Uterus (tissue), 4 donors: ENCODE measurements around the gene COPS3. TPM values are rescaled to one million over a fixed set of nuclear protein-coding genes. Genes with fewer than 3 reads are reported as not detected.
A peak's percentile ranks its signal among the peaks of the same experiment; 100 is the strongest.

Experiments
- DNase-seq, 2 donors: peaks; one replicate each; pipeline ENCODE4 v3.0.0-alpha.2; 2019 to 2020
- H3K27ac ChIP-seq, 2 donors: fragments of 200-600 bp; sonication (generic); 1 replicate in 1 of 2; 2 replicates in 1 of 2; pipeline ENCODE4 v1.5.1; 2016 to 2018
- H3K27me3 ChIP-seq, 2 donors: fragments of 200-600 bp; sonication (generic); one replicate each; pipeline ENCODE4 v1.5.1; 2018 to 2019; ENCODE audit warnings: control low read depth in 1 of 2
- H3K36me3 ChIP-seq, 2 donors: fragments of 200-600 bp; sonication (generic); one replicate each; pipeline ENCODE4 v1.5.1; 2019; ENCODE audit warnings: control low read depth in 1 of 2
- H3K4me1 ChIP-seq, 2 donors: fragments of 200-600 bp; sonication (generic); one replicate each; pipeline ENCODE4 v1.5.1; 2018 to 2019; ENCODE audit warnings: control low read depth in 1 of 2
- H3K4me3 ChIP-seq, 2 donors: fragments of 200-600 bp; sonication (generic); 1 replicate in 1 of 2; 2 replicates in 1 of 2; pipeline ENCODE4 v1.5.1; 2018 to 2019; ENCODE audit warnings: mild to moderate bottlenecking in 1 of 2
- H3K9me3 ChIP-seq, 2 donors: fragments of 200-600 bp; sonication (generic); one replicate each; pipeline ENCODE4 v1.5.1; 2019; ENCODE audit warnings: control low read depth in 1 of 2
- CTCF ChIP-seq, 4 experiments: fragments of 200-600 bp in 2 of 4; fragments of 450-650 bp in 2 of 4; sonication (generic) in 2 of 4; IDR thresholded peaks; one replicate each; pipeline ENCODE4 v1.5.1; 2016 to 2019; ENCODE audit warnings: antibody characterized with exemption in 4 of 4, mild to moderate bottlenecking in 2 of 4, moderate library complexity in 1 of 4
- POLR2A ChIP-seq, 2 donors: fragments of 450-650 bp; IDR thresholded peaks; one replicate each; pipeline ENCODE4 v1.6.1; 2016; ENCODE audit warnings: antibody characterized with exemption in 2 of 2, mild to moderate bottlenecking in 1 of 2, moderate library complexity in 1 of 2
- intact Hi-C: fragments of 100-400 bp; cut with DNase I; formaldehyde crosslinking; loops from one replicate; pipeline ENCODE4 v1.15.1; 2023; ENCODE audit warnings: low total_unique reads
- total RNA-seq, 4 donors: library from RNA; depleted of rRNA in 3 of 4; stranded (reverse); fragments of >200 nt in 3 of 4; gene quantifications; one replicate each; pipeline versions ENCODE4 v1.1.0 to v1.2.4, GENCODE V29; 2014 to 2023
- donor health status: DM: yes; HTN: yes; CAD: no.

Gene COPS3
- total RNA-seq, 4 donors from 2014 or later, result 13.1 to 83.3 (median 49.4) TPM

DNA sequence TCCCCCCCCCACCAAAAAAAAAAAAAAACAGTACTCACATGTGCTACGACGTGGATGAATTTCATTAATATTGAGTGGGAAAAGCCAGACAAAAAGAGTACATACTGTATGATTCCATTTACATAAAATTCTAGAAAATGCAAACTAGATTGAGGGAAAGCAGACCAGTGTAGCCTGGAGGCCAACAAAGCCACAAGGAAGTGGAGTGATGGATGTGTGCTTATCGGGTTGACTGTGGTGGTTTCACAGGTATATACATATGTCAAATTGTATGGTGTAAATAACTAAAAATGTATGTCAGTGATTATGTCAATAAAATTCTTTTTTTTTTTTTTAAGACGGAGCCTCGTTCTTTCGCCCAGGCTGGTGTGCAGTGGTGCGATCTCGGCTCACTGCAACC, 73.0 kb downstream of the COPS3 start:
- no peak for TF ChIP-seq CTCF (IDR thresholded peaks at IDR 0.05)
- no peak for TF ChIP-seq POLR2A (IDR thresholded peaks at IDR 0.05)
- no peaks in the 10 kb centered on the region for H3K36me3 ChIP-seq
- peaks cover 0 to 17% of the 10 kb centered on the region in 2 donors for H3K4me1 ChIP-seq
- intact Hi-C loops, result no loop called here
- no peaks in the 10 kb centered on the region for H3K9me3 ChIP-seq
- peak overlapping the region; percentile 80 to 86 for H3K27ac ChIP-seq
- no peak overlapping the region for H3K4me3 ChIP-seq
- DNase-seq, result no peak
- H3K27me3 ChIP-seq, result no peaks in the 10 kb centered on the region

- peaks cover 0 to 17% of the 10 kb centered on the region in 2 donors for H3K4me1 ChIP-seq
- intact Hi-C loops, result no loop called here
- peak overlapping the region in 1 of 2 donors; percentile 48 for H3K4me3 ChIP-seq
- TF ChIP-seq POLR2A (IDR thresholded peaks at IDR 0.05) (no peak), CTCF (IDR thresholded peaks at IDR 0.05) (no peak)
- no peaks in the 10 kb centered on the region for H3K36me3 ChIP-seq
- DNase-seq, result no peak
- peak overlapping the region; percentile 80 to 86 for H3K27ac ChIP-seq
- no peaks in the 10 kb centered on the region for H3K9me3 ChIP-seq
- H3K27me3 ChIP-seq, result no peaks in the 10 kb centered on the region
Observed at GRCh38 chr17:17206913-17207335, 74.1 kb downstream of the COPS3 start.

DNA sequence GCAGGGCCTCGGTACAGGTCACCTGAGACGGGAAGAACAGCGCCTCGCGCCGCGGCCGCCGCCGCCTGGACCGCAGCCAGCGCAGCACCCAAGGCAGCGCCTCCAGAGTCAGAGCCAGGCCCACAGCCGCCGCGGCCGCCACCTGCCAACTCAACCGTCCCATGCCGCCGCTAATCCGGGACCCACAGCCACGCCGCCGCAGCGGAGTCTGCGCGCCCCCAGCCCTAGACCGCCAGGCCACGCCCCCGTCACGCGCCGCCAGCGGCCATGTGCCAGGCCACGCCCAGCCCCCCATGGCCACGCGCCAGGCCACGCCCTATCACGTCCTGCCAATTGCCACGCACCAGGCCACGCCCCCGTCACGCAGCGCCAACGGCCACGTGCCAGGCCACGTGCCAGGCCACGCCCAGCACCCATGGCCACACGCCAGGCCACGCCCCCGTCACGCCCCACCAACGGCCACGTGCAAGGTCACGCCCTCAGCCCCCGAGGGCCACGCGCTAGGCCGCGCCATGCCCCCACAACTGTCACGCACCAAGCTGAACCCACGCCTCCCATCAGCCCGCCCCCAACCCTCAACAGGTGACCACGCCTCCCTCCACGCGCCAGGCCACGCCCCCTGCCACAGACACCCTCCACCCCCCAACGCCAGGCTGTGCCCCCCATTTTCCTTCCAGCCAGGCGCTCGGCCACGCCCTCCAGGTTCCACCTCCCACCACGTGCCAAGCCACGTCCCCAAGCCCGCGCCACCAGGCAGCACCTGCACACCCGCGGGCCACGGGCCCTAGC, 74.7 kb downstream of the COPS3 start, which contains the start of gene PLD6:
PLD6 (minus strand) TSS at position 210 of the 789 bp plus-strand sequence; CDS start at position 163, 47 bp downstream.
- DNase-seq, result peak; percentile 79 to 82
- Histone ChIP-seq H3K27ac (peak within 1 kb of the TSS; percentile 80 to 86), H3K9me3 (no peaks in the 10 kb centered on the region), H3K4me1 (peaks cover 0 to 17% of the 10 kb centered on the region in 2 donors), H3K27me3 (no peaks in the 10 kb centered on the region), H3K36me3 (no peaks in the 10 kb centered on the region), H3K4me3 (peak within 1 kb of the TSS; percentile 34 to 48)
- TF ChIP-seq POLR2A (IDR thresholded peaks at IDR 0.05) (peak in 1 of 2 donors; percentile 42), CTCF (IDR thresholded peaks at IDR 0.05) (no peak)
- intact Hi-C loops, result no loop called here

DNA sequence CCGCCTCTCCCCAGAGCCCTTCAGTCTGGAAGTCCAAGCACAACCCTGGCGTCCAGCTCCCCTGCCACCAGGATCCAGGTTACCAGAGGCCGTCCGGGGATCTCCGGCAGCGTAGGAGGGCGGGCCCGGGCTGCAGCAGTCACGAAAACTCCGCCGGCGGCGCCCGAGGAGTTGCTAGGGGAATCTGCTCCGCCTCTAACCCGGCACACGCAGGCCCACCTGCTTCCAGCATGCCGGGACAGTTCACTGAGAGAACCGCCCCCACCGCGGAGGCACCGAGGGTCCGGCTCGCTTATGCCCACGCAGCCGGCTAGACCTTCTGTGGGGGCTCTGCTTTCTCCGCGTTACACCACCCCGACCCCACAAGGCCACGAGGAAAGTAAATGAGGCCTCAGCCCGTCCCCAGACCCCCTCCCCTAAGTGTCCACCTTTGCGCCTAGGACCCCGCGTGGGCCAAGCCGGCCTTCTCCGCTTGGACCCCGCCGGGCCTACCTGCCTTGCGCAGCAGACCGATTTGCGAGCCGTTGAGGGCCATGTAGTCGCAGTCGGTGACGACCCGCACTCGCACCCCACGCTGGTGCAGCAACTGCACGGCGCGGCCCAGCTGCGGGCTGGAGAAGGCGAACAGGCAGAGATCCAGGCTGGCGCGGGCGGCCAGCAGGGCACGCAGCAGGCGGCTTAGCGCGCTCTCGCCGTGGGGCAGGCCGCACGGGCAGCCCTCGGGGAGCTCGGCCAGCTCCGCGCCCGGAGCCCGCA, 75.5 kb downstream of the COPS3 start:
- DNase-seq, result peak; percentile 53 to 61
- H3K4me1 ChIP-seq, result peaks cover 0 to 17% of the 10 kb centered on the region in 2 donors
- peak overlapping the region; percentile 34 to 48 for H3K4me3 ChIP-seq
- H3K27ac ChIP-seq, result peak overlapping the region; percentile 80 to 86
- no peaks in the 10 kb centered on the region for H3K27me3 ChIP-seq
- H3K9me3 ChIP-seq, result no peaks in the 10 kb centered on the region
- no peak for TF ChIP-seq POLR2A (IDR thresholded peaks at IDR 0.05)
- no peak for TF ChIP-seq CTCF (IDR thresholded peaks at IDR 0.05)
- intact Hi-C loops, result no loop called here
- no peaks in the 10 kb centered on the region for H3K36me3 ChIP-seq
